WTC11 (cell line): Measurements from ENCODE around the gene ERLEC1.

Source experiments
- CREM ChIP-seq: sonication (generic); formaldehyde crosslinking; IDR thresholded peaks from 2 replicates; pipeline ENCODE4 v1.8.1; 2022; ENCODE audit warnings: mild to moderate bottlenecking, missing genetic modification reagents, moderate library complexity
- ETV6 ChIP-seq: sonication (generic); formaldehyde crosslinking; IDR thresholded peaks from 2 replicates; pipeline ENCODE4 v1.8.1; 2022; ENCODE audit warnings: mild to moderate bottlenecking, missing genetic modification reagents
- USF2 ChIP-seq: sonication (generic); formaldehyde crosslinking; IDR thresholded peaks from 2 replicates; pipeline ENCODE4 v1.8.1; 2023; ENCODE audit warnings: mild to moderate bottlenecking, missing genetic modification reagents, moderate library complexity
- ZBTB43 ChIP-seq: sonication (generic); formaldehyde crosslinking; IDR thresholded peaks from 2 replicates; pipeline ENCODE4 v1.8.1; 2023; ENCODE audit warnings: mild to moderate bottlenecking, missing genetic modification reagents
- ZNF121 ChIP-seq: sonication (generic); formaldehyde crosslinking; IDR thresholded peaks from 2 replicates; pipeline ENCODE4 v1.8.0; 2023; ENCODE audit warnings: missing genetic modification reagents

GRCh38 chr2:53802617-53803151 is 15.8 kb downstream of the ERLEC1 start:
- no peak for TF ChIP-seq USF2 (CRISPR knock-in tag)
- no peak for TF ChIP-seq ETV6
- TF ChIP-seq ZNF121 (CRISPR knock-in tag): no peak
- TF ChIP-seq CREM (CRISPR knock-in tag): no peak
- TF ChIP-seq ZBTB43 (CRISPR knock-in tag): no peak
